Chondrocyte (in vitro differentiated cells): ENCODE data around the gene ARHGEF17. TPM values are rescaled to one million over a fixed set of nuclear protein-coding genes. Genes with fewer than 3 reads are reported as not detected.
"Not testable (repeated sequence)": the region's sequence is repeated elsewhere in the genome, so short reads cannot be mapped to it uniquely, and the experiment has no call there.

Source experiments
- DNase-seq: peaks from one replicate; pipeline ENCODE4 v3.0.0; 2021; ENCODE audit warnings: mixed read lengths, low spot score
- H3K27ac Mint-ChIP-seq: one replicate; pipeline ENCODE4 v1.8.0; 2021; ENCODE audit warnings: mild to moderate bottlenecking, moderate library complexity, mixed read lengths; ENCODE audit not compliant: unreplicated experiment
- H3K27me3 Mint-ChIP-seq: 2 replicates; pipeline ENCODE4 v1.8.0; 2021; ENCODE audit warnings: low read depth, mixed read lengths
- H3K36me3 Mint-ChIP-seq: 2 replicates; pipeline ENCODE4 v1.8.0; 2021; ENCODE audit warnings: low read depth, mixed read lengths
- H3K4me1 Mint-ChIP-seq: 2 replicates; pipeline ENCODE4 v1.8.0; 2021; ENCODE audit warnings: low read depth, mild to moderate bottlenecking, mixed read lengths
- H3K4me3 Mint-ChIP-seq: one replicate; pipeline ENCODE4 v1.8.0; 2021; ENCODE audit warnings: mild to moderate bottlenecking, moderate library complexity, mixed read lengths; ENCODE audit not compliant: unreplicated experiment
- H3K9me3 Mint-ChIP-seq: 2 replicates; pipeline ENCODE4 v1.8.0; 2021; ENCODE audit warnings: low read depth, mixed read lengths
- total RNA-seq: library from RNA; stranded (reverse); gene quantifications from 3 replicates; pipeline ENCODE4 v1.2.1, GENCODE V29; 2021
- TF ChIP-seq, protein P1 (sequence below): fragments of 200-600 bp; sonication (generic); IDR thresholded peaks from 2 replicates; pipeline ENCODE4 v1.5.0; 2021; ENCODE audit warnings: antibody characterized with exemption, mild to moderate bottlenecking, moderate library complexity

Gene ARHGEF17
- total RNA-seq, 1 donor from 2014 or later, result 114 TPM

DNA sequence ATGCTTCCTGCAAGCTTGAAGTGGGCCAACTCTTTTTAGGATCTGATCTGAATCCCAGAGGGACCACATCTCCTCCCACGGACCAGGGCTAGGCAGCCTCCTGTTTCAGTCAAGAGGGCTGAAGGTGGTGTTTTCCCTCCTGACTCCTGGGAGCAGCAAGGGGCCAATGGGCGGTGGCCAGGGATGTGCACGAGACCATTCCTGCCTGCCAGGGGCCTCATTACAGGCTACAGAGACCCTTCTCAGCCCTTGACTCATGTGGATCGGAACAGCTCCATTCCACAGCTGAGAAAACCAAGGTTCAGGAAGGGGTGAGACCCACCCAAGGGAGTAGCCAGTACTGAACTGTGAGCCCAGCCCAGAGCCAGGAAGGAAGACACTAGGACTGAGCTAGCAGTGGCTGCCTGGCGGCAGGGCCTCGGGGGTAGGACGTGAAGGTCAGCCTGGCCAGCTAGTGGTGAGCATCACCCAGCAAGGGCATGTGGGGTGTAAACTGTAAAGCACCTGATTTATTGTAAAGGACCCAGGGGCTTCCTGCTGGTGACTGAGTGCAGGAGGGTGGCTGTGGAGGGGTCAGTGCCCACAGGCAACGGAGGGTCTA, 39.3 kb upstream of the ARHGEF17 start:
- Mint-ChIP-seq H3K9me3 (no peaks in the 10 kb centered on the region), H3K4me1 (peaks cover 27% of the 10 kb centered on the region), H3K27ac (no peak overlapping the region), H3K4me3 (no peak overlapping the region), H3K36me3 (no peaks in the 10 kb centered on the region), H3K27me3 (peaks cover 10% of the 10 kb centered on the region)
- DNase-seq, result no peak
- TF ChIP-seq, protein P1, sequence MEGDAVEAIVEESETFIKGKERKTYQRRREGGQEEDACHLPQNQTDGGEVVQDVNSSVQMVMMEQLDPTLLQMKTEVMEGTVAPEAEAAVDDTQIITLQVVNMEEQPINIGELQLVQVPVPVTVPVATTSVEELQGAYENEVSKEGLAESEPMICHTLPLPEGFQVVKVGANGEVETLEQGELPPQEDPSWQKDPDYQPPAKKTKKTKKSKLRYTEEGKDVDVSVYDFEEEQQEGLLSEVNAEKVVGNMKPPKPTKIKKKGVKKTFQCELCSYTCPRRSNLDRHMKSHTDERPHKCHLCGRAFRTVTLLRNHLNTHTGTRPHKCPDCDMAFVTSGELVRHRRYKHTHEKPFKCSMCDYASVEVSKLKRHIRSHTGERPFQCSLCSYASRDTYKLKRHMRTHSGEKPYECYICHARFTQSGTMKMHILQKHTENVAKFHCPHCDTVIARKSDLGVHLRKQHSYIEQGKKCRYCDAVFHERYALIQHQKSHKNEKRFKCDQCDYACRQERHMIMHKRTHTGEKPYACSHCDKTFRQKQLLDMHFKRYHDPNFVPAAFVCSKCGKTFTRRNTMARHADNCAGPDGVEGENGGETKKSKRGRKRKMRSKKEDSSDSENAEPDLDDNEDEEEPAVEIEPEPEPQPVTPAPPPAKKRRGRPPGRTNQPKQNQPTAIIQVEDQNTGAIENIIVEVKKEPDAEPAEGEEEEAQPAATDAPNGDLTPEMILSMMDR, result no peak

DNA sequence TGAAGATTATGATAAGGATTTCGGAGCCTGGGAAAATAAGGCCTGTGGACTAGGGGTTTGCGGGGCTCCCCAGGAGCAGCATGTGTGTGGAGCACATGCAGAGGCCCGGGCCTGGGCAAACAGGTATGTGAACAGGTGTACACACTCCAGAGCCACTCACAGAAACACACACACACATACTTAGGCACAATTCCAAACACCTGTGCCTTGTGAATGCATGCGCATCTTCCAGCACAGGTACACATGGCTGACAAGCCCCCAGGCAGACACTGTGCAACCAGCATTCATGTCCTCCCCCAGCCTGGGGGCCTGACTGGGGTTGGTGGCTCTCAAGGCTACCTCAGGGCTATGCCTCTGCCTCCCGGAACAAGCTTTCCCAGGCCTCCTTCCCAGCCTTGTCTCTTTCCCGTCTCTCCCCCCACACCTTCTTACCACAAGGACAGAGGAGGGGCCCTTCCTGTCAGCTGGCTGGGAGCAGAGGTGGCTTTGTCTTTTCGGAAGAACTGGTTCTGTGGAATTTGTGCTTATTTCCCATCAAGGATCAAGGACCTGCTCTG, 38.5 kb upstream of the ARHGEF17 start:
- Mint-ChIP-seq H3K27ac (no peak overlapping the region), H3K27me3 (peaks cover 10% of the 10 kb centered on the region), H3K36me3 (no peaks in the 10 kb centered on the region), H3K9me3 (no peaks in the 10 kb centered on the region), H3K4me3 (no peak overlapping the region), H3K4me1 (peaks cover 27% of the 10 kb centered on the region)
- TF ChIP-seq, protein P1, result no peak
- DNase-seq, result no peak

DNA sequence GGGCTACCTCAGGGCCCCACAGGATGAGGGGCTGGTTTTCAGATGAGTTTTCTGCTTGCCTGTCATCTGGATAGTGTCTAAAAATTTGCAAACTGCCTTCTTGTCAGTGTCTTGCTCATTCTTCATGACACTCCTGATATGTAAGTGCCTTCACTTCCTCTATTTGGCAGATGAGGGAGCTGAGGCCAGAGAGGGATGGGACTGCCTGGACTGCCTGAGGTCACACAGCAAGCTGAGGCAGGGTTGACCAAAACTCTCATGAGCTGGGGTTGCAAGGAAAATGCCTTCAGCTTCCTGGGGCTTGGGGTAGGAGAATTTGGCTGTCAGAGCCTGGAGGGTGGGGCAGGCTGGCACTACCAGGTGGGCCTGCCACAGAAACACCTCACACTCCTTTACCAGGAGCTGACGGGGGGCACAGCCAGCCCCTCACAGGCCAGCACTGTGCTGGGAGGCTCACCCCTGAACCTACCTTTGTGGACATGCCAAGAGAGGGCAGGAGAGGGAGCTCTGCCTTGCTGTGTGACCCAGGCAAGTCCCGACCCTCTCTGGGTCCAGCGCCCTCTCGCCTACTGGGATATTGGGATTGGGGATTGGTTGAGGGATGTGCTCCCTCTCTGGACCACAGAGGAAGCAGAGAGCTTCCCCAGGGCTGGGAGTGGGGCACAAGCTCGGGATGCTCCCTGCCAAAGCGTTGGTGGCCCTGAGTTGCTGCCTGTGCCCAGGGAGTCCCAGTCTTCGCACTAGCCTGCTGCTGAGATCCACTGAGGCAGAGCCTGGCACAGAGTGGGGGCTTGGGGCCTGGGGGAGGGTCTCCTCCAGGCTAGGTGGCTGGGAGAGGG, 37.8 kb upstream of the ARHGEF17 start:
- no peak overlapping the region for H3K4me3 Mint-ChIP-seq
- no peaks in the 10 kb centered on the region for H3K36me3 Mint-ChIP-seq
- H3K27me3 Mint-ChIP-seq, result peaks cover 6% of the 10 kb centered on the region
- TF ChIP-seq, protein P1, result no peak
- H3K4me1 Mint-ChIP-seq, result peaks cover 23% of the 10 kb centered on the region
- no peak for DNase-seq
- H3K9me3 Mint-ChIP-seq, result no peaks in the 10 kb centered on the region
- H3K27ac Mint-ChIP-seq, result no peak overlapping the region

DNA sequence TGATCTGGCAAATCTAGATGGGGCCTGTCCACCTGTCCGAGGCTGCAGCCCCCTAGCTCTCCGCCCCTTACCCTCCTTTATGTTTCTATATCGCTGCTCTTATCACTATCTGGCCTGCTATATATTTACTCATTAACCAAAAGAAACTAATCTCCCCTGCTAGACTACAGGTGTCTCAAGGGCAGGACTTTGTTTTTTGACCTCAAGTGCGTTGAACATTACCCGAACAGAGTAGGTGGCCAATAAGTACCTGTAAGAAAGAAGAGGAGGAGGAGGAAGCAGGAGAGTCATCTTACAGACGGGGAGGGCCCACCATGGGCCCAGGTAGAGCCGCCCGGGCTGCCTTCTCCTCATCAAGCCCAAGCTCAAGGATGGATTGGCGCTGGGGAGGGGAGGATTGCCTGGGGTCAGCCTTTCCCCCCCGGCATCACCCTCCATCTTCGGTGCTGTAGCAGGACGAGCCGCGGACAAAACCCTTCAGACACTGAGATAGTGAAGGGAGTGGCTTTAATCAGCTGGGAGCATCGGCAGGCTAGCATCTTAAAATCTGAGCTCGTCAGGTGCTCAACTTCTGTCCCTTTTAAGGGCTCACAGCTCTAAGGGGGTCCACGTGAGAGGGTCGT, 37.1 kb upstream of the ARHGEF17 start:
- Mint-ChIP-seq H3K27ac (no peak overlapping the region), H3K27me3 (peaks cover 5% of the 10 kb centered on the region), H3K4me1 (peaks cover 15% of the 10 kb centered on the region)

DNA sequence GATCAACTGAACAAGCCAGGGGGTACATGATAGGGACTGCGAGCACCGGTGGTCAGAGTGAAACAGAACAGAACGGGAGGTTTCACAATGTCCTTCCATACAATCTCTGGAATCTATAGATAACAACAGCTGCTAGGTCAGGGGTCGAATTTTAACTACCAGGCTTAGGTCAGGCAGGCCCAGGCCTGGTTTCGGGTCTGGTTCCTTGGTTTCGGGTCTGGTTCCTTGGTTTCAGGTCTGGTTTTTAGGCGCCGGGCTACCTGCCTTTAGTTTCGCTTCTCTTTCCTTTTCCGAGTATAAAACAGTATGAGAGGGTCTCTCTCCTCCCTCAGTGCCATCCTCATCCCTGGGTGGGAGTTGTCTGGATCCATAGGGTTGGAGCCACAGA, 36.6 kb upstream of the ARHGEF17 start:
- H3K36me3 Mint-ChIP-seq, H3K27ac Mint-ChIP-seq, H3K4me3 Mint-ChIP-seq, DNase-seq, H3K9me3 Mint-ChIP-seq, H3K27me3 Mint-ChIP-seq: not testable (repeated sequence)
- H3K4me1 Mint-ChIP-seq, result peaks cover 10% of the 10 kb centered on the region

More for the DNA sequence above, 37.1 kb upstream of the ARHGEF17 start:
- H3K4me3 Mint-ChIP-seq, result no peak overlapping the region
- no peaks in the 10 kb centered on the region for H3K9me3 Mint-ChIP-seq
- H3K36me3 Mint-ChIP-seq, result no peaks in the 10 kb centered on the region
- DNase-seq, result no peak
- TF ChIP-seq, protein P1, result no peak
